Subcutaneous adipose tissue (tissue), 4 donors: ENCODE data around the gene METTL26. TPM values are rescaled to one million over a fixed set of nuclear protein-coding genes. Genes with fewer than 3 reads are reported as not detected.

Experiments used
- total RNA-seq, 4 donors: library from RNA; depleted of rRNA; stranded (reverse); fragments of >200 nt; gene quantifications; one replicate each; pipeline ENCODE4 v1.1.0, GENCODE V29; 2016
- TF ChIP-seq, protein P1 (sequence below): fragments of 450-650 bp; IDR thresholded peaks from one replicate; pipeline ENCODE4 v1.5.1; 2016; ENCODE audit warnings: low read depth, mild to moderate bottlenecking, control low read depth, antibody characterized with exemption, moderate library complexity

Gene METTL26
- total RNA-seq, 4 donors from 2014 or later: 72.2 to 199 (median 117) TPM

DNA sequence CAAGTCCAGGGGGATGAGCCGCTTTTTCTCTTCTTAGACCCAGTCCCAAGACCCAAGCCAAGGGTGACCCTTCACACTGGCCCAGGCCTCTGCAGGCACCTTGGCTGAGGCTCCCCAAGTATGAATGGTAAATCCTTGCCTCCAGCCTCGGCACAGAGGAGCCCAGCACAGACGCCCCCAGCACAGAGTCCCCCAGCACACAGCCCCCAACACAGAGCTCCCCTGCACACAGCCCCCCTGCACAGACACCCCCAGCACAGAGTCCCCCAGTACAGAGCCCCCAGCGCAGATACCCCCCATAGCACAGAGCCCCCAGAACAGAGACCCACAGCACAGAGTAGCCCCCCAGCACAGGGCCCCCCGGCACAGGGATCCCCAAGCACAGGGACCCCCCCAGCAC, 4.5 kb upstream of the METTL26 start:
- TF ChIP-seq, protein P1, sequence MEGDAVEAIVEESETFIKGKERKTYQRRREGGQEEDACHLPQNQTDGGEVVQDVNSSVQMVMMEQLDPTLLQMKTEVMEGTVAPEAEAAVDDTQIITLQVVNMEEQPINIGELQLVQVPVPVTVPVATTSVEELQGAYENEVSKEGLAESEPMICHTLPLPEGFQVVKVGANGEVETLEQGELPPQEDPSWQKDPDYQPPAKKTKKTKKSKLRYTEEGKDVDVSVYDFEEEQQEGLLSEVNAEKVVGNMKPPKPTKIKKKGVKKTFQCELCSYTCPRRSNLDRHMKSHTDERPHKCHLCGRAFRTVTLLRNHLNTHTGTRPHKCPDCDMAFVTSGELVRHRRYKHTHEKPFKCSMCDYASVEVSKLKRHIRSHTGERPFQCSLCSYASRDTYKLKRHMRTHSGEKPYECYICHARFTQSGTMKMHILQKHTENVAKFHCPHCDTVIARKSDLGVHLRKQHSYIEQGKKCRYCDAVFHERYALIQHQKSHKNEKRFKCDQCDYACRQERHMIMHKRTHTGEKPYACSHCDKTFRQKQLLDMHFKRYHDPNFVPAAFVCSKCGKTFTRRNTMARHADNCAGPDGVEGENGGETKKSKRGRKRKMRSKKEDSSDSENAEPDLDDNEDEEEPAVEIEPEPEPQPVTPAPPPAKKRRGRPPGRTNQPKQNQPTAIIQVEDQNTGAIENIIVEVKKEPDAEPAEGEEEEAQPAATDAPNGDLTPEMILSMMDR: no peak

DNA sequence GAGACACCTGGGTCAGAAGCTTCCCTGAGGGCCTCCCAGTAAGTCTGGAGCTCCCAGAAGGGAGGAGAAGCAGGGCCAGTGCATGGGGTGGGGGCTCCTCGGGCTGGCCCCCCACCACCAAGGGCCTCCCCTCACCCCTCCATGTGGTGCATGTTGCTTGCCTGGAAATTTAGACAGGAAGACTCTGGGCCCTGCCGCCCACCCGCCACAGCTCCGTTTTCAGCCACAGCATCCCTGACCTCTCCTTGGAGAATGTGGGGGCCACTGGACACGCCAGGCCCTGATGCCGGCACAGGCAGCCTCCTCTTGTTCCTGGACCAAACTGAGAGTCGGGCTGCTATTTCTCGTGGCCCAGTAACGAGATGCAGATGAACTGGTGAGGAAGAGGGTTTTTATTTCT, 2.7 kb upstream of the METTL26 start:
- TF ChIP-seq, protein P1: no peak

DNA sequence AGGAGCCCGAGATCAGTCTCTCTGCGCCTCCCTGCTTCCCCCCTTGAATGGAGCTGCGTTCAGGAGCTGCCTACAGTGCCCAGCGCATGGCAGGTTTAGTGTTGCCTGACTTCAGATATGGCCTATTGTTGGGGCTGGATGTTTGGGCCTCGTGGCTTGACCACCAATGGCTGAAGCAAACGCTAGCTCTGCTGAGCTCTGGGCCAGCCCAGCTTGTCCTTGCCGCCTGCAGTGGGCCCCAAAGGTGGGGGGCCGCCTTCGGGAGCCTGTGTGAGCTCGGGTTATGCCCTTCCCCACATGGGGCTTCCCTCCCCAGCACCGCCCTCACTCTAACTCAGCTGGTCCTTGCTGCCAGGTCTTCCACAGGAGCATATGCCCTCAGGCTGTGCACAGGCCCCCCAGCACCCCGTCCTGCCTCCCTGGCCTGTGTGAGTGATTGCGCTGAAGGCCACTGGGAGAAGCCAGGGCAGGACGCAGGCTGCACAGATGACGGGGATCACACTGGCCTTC, 2.0 kb upstream of the METTL26 start:
- TF ChIP-seq, protein P1: no peak

DNA sequence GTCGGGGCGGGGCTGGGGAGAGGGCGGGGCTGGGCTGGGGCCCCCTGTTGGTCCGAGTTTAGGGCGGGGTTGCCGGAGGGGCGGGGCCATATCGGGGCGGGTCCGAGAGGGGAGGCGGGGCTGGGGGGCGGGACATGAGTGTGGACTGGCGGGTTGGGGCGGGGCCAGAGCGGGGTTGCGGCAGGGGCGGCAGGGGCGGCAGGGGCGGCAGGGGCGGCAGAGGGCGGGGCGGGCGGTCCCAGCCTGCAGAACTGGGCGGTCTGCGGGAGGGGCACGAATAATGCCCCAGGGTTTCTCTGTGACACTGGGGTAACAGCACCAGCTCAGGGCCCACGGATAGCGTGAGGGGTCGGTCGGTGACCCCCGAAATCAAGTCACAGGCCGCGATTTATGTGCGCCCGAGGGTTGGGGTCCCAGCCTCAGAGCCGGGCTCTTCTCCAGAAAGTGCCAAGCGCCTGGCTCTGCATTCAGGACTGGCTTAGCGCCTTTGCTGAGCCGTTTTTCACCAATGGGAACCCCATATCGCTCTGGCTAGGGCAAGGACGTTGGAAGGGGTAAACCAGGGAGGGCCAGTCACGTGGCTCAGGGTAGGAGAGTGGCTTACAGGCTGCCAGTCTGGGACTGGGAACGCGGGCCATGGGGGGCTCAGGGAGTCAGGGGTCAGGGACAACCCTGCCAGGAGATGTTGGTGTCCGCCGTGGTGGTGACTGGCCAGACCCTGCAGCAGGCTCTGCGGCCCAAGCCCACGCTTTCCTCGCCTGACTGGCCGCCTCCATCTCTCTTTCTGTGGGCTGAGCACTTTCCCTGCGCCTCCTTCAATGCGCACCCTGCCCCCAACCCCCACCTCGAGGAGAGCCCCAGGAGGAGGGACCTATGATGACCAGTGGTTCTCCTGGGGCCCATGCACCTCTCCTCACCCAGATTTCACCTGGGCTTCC, 1.2 kb upstream of the METTL26 start:
- TF ChIP-seq, protein P1: no peak

DNA sequence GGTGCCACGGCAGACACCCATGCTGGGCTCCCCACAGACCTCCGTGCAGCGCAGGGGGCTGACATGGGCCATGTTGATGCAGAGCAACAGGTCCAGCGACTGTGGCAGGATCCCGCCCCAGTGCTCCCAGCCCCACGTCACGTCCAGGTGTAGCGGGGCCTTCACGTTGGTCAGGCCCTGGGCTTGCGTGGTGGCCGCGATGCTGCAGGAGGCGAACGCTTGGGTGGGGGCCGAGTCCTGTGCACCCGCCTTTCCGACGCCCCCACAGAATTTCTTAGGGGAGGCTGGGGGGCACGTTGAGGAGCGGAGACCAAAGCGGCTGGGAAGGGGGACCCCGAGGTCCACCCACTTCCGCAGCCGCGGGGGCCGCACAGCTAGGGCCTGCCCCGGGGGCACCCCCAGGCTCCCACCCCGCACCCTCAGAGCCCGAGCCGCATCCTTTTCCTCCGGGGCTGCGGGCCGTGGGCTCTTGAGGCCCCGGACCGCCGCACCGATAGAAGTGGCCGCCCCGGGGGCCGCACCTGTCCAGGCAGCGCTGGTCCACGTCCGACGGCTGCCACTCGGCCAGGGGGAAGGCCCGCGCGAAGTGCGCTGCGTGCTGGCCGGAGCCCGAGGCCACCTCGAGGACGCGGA, 416 bp downstream of the METTL26 start:
- TF ChIP-seq, protein P1: no peak

DNA sequence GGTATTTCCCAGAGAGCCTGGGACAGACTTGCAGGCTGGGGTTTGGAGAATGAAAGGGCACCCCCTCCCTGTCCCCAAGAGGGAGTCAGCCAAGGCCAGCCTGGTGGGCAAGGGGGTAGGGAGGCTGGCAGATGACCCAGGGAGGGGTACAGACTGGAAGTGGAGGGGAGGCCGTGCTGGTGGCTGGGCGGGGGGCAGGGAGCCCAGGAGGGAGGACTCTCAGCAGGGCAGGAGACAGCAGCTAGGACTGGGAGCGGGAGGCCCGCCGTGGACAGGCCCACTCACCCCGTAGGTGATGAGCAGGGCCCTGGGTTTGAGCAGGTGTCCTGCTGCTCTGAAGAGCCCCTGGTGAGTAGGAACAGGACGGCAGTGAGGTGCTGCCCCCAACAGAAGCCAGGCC, 1.1 kb downstream of the METTL26 start:
- TF ChIP-seq, protein P1: no peak

DNA sequence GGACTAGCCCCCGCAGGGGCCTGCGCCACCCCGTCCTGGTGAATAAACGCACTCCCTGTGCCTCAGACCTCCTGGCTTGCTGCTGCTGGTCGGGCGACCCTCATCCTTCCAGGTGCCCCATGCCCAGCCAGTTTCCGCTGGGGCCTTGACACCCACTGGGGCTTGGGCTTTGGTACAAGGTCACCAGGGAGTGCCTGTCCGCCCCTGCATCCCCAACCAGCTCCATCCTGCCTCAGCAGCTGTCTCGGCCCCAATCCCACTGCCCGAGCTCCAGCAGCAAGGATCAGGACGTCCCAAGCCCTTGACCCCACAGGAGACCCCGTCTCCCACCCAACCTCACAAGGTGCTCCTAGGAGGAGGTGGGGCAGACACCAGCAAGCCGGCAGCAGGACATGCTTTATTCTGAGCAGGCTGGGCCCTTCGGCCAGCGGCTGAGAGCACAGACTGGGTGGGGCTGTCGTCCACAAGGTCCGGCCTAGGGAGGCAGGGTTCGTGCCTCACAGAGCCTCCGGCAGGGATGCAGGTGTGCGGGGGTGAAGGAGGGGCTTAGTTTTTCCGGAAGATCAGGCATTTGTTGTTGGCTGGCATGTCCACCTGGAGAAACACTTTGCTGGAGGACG, 1.9 kb downstream of the METTL26 start:
- TF ChIP-seq, protein P1: no peak
